Loucy (cell line): ENCODE results near the gene SLC39A11.

ENCODE experiments used
- H2AFZ ChIP-seq: fragments of 200-600 bp; sonication (generic); 2 replicates; pipeline ENCODE4 v1.6.0; 2016; ENCODE audit warnings: antibody characterized with exemption, mild to moderate bottlenecking, low read length, moderate library complexity
- H3F3A ChIP-seq: fragments of 200-600 bp; 2 replicates; pipeline ENCODE4 v1.6.0; 2016; ENCODE audit warnings: antibody characterized with exemption, low read depth, mild to moderate bottlenecking
- H3K27me3 ChIP-seq: fragments of 200-600 bp; sonication (generic); 2 replicates; pipeline ENCODE4 v1.6.1; 2014; ENCODE audit warnings: low read length, mild to moderate bottlenecking; ENCODE audit not compliant: insufficient read depth, poor library complexity, severe bottlenecking
- H3K36me3 ChIP-seq: fragments of 200-600 bp; sonication (generic); 2 replicates; pipeline ENCODE4 v1.6.1; 2016; ENCODE audit warnings: low read length; ENCODE audit not compliant: insufficient read depth
- H3K4me1 ChIP-seq: fragments of 200-600 bp; sonication (generic); 2 replicates; pipeline ENCODE4 v1.5.1; 2014; ENCODE audit warnings: low read length, mild to moderate bottlenecking; ENCODE audit not compliant: insufficient read depth, poor library complexity, severe bottlenecking
- H3K4me2 ChIP-seq: fragments of 200-600 bp; sonication (generic); 2 replicates; pipeline ENCODE4 v1.6.0; 2014; ENCODE audit warnings: antibody characterized with exemption, low read length, low read depth, mild to moderate bottlenecking; ENCODE audit not compliant: poor library complexity, severe bottlenecking
- H3K4me3 ChIP-seq: fragments of 200-600 bp; sonication (generic); 2 replicates; pipeline ENCODE4 v1.5.1; 2014; ENCODE audit warnings: low read length, mild to moderate bottlenecking, mixed read lengths; ENCODE audit not compliant: poor library complexity, severe bottlenecking
- H3K79me2 ChIP-seq: fragments of 200-600 bp; sonication (generic); 2 replicates; pipeline ENCODE4 v1.6.1; 2014; ENCODE audit warnings: low read length; ENCODE audit not compliant: insufficient read depth
- H3K9ac ChIP-seq: fragments of 200-600 bp; sonication (generic); 2 replicates; pipeline ENCODE4 v1.6.0; 2014; ENCODE audit warnings: mild to moderate bottlenecking, low read depth, low read length, moderate library complexity; ENCODE audit not compliant: poor library complexity, severe bottlenecking
- H3K9me2 ChIP-seq: fragments of 200-600 bp; sonication (generic); replicated peaks from 2 replicates; pipeline ENCODE4 v1.6.1; 2016; ENCODE audit warnings: low read depth, low read length, mixed read lengths
- H3K9me3 ChIP-seq: fragments of 200-600 bp; sonication (generic); 2 replicates; pipeline ENCODE4 v1.6.1; 2014; ENCODE audit warnings: mild to moderate bottlenecking, antibody characterized with exemption, low read length, low read depth; ENCODE audit not compliant: insufficient read depth
- H4K20me1 ChIP-seq: fragments of 200-600 bp; sonication (generic); 2 replicates; pipeline ENCODE4 v1.6.0; 2014; ENCODE audit warnings: antibody characterized with exemption, low read length, mild to moderate bottlenecking; ENCODE audit not compliant: insufficient read depth, poor library complexity, severe bottlenecking
- EZH2phosphoT487 ChIP-seq: fragments of 200-600 bp; IDR thresholded peaks from 2 replicates; pipeline ENCODE4 v1.6.1; 2018; ENCODE audit warnings: antibody characterized with exemption, mild to moderate bottlenecking, moderate library complexity, borderline replicate concordance
- TF ChIP-seq, protein P1 (sequence below): fragments of 200-600 bp; sonication (generic); conservative IDR thresholded peaks from 2 replicates; pipeline ENCODE4 v1.5.1; 2014; ENCODE audit warnings: mild to moderate bottlenecking, antibody characterized with exemption, low read length

Gene SLC39A11

DNA sequence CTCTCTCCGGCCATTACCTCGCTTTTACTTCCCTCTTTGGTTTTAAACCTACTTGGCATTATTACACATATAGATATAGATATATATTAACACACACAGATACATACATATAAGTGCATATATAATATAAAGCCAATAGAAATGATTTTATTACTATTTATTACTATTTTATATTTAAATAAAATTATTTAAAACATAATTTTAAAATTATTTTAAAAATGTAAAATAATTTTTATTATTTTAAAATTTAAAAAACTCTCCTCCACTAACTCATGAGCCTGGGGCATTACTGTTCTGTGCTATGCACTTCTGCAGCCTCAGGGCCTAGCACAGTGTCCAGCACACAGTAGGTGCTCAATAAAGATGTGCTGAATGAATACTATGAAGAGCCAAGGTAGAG, 200.9 kb downstream of the SLC39A11 start:
- no peaks in the 10 kb centered on the region for H3K9me3 ChIP-seq

DNA sequence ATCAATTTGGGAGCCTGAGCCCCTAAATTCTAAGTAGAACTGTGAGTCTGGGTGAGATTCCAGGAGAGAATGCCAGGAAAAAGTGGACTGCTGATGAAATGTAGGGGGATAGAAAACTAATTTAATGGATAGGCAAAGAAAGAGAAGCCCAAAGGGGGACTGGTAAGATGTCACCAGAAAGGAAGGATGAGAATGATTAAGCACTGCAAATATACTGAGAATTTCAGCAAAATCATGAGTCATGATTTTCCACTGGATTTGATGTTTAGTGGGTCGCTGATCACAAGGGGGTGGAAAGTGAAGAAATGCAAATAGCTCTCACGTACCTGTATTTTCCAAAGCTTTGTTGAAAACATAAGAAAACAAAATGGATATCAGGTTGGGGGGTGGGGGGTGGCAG, 201.8 kb downstream of the SLC39A11 start:
- H3K9me2 ChIP-seq: no peaks in the 10 kb centered on the region
- H3K4me2 ChIP-seq: no peak overlapping the region
- H3K9ac ChIP-seq: no peak overlapping the region
- TF ChIP-seq, protein P1, sequence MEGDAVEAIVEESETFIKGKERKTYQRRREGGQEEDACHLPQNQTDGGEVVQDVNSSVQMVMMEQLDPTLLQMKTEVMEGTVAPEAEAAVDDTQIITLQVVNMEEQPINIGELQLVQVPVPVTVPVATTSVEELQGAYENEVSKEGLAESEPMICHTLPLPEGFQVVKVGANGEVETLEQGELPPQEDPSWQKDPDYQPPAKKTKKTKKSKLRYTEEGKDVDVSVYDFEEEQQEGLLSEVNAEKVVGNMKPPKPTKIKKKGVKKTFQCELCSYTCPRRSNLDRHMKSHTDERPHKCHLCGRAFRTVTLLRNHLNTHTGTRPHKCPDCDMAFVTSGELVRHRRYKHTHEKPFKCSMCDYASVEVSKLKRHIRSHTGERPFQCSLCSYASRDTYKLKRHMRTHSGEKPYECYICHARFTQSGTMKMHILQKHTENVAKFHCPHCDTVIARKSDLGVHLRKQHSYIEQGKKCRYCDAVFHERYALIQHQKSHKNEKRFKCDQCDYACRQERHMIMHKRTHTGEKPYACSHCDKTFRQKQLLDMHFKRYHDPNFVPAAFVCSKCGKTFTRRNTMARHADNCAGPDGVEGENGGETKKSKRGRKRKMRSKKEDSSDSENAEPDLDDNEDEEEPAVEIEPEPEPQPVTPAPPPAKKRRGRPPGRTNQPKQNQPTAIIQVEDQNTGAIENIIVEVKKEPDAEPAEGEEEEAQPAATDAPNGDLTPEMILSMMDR: no peak
- TF ChIP-seq EZH2phosphoT487: no peak
- H3K79me2 ChIP-seq: no peaks in the 10 kb centered on the region
- no peaks in the 10 kb centered on the region for H4K20me1 ChIP-seq
- H3K36me3 ChIP-seq: no peaks in the 10 kb centered on the region
- H2AFZ ChIP-seq: no peak overlapping the region
- H3F3A ChIP-seq: no peaks in the 10 kb centered on the region
- H3K9me3 ChIP-seq: no peaks in the 10 kb centered on the region
- no peaks in the 10 kb centered on the region for H3K4me1 ChIP-seq
- H3K4me3 ChIP-seq: no peak overlapping the region
- no peaks in the 10 kb centered on the region for H3K27me3 ChIP-seq

More for the DNA sequence above, 200.9 kb downstream of the SLC39A11 start:
- H3K27me3 ChIP-seq: no peaks in the 10 kb centered on the region
- no peaks in the 10 kb centered on the region for H3K4me1 ChIP-seq
- no peaks in the 10 kb centered on the region for H4K20me1 ChIP-seq
- H2AFZ ChIP-seq: no peak overlapping the region
- no peaks in the 10 kb centered on the region for H3K79me2 ChIP-seq
- no peak overlapping the region for H3K4me2 ChIP-seq
- H3K9me2 ChIP-seq: no peaks in the 10 kb centered on the region
- H3K36me3 ChIP-seq: no peaks in the 10 kb centered on the region
- no peak overlapping the region for H3K4me3 ChIP-seq
- H3K9ac ChIP-seq: no peak overlapping the region
- TF ChIP-seq EZH2phosphoT487: no peak
- TF ChIP-seq, protein P1: no peak
- no peaks in the 10 kb centered on the region for H3F3A ChIP-seq

DNA sequence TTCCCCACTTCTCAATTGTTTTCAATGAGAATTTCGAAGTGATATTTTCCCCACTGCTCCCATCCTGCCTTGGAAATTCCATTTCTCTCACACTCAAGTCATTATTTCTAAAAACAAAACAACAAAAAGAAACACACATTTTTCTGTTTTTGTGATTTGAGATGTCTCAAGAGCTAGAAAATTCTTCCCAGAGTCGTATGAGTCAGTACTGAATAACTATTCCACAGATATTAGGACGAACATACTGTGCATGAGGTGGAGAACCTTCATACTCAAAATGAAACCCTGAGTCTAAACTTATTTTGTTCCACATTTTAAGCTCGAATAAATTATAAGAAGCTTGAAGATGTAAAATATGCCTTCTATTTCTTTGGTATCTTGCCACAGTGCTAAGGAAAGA, 204.6 kb downstream of the SLC39A11 start:
- Histone ChIP-seq H3K27me3 (no peaks in the 10 kb centered on the region), H2AFZ (no peak overlapping the region), H3K9me2 (no peaks in the 10 kb centered on the region), H3K9me3 (no peaks in the 10 kb centered on the region), H3K4me1 (no peaks in the 10 kb centered on the region), H3F3A (no peaks in the 10 kb centered on the region), H3K36me3 (no peaks in the 10 kb centered on the region), H3K9ac (no peak overlapping the region), H3K4me2 (no peak overlapping the region), H3K79me2 (no peaks in the 10 kb centered on the region), H3K4me3 (no peak overlapping the region), H4K20me1 (no peaks in the 10 kb centered on the region)
- TF ChIP-seq, protein P1: no peak
- no peak for TF ChIP-seq EZH2phosphoT487
